Stimulated activated naive CD8-positive, alpha-beta T cell treated with anti-CD3 and anti-CD28 coated beads, Interleukin-15, amount 100 ng/mL, for 72 hours (primary cell): ENCODE measurements around the gene CALD1.

ENCODE experiments used
- ATAC-seq: fragments of 150-1000 bp; cut with Tn5 transposase; 2 replicates; pipeline ENCODE4 v1.10.0; 2021; ENCODE audit warnings: mild to moderate bottlenecking, moderate library complexity
- DNase-seq, 2 donors: peaks; one replicate each; pipeline ENCODE4 v3.0.0; 2021 to 2022
- H3K27ac Mint-ChIP-seq, 2 donors: one replicate each; pipeline ENCODE4 v1.8.0; 2022; ENCODE audit warnings: mild to moderate bottlenecking in 2 of 2, mixed read lengths in 2 of 2, moderate library complexity in 2 of 2
- H3K27me3 Mint-ChIP-seq: one replicate; pipeline ENCODE4 v1.8.0; 2022; ENCODE audit warnings: mixed read lengths
- H3K4me1 Mint-ChIP-seq: one replicate; pipeline ENCODE4 v1.8.0; 2022; ENCODE audit warnings: mild to moderate bottlenecking, mixed read lengths
- H3K4me3 Mint-ChIP-seq, 2 donors: one replicate each; pipeline ENCODE4 v1.8.0; 2022; ENCODE audit warnings: mild to moderate bottlenecking in 2 of 2, mixed read lengths in 2 of 2, moderate library complexity in 1 of 2
- H3K9me3 Mint-ChIP-seq, 2 donors: one replicate each; pipeline ENCODE4 v1.8.0; 2022; ENCODE audit warnings: mixed read lengths in 2 of 2

Gene CALD1

DNA sequence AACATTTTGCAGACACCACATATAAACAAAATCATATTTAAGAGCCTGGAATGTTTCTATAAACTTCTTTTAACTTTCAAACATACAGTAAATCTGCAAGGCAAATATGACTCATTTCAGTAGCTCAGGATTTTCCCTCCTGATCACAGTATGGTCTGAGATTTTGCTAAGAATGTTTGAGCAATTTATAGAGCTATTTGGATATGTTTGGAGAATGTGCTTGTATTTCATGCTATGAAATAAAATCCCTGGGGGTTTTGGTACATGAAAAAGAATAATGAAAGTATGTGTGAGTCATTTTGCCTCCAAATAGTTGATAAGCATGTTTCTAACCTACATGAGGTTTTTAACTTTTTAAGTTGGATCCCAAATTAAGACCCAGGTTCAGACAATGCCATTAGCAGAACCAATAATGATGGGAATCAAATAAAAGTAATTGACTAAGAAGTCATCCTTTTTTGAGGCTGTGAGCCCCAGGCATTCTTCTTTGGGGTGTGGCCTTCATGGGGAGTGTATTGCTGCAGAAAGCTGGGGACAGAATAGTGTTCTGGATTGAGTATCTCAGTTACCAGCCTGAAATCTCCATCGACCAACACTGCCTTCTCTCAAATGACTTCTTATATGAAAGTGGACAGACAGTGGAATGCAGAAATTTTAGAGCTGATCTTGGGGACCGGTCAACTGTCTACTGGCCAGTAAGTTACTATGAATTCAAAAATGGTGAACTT lies 140.8 kb downstream of the CALD1 start:
- Mint-ChIP-seq H3K27ac (no peak overlapping the region), H3K27me3 (no peaks in the 10 kb centered on the region), H3K4me3 (no peak overlapping the region), H3K4me1 (peaks cover 19% of the 10 kb centered on the region), H3K9me3 (peaks cover 3 to 7% of the 10 kb centered on the region in 2 donors)
- DNase-seq (peak in 1 of 2 donors; percentile 4), ATAC-seq (peak; percentile 88)

DNA sequence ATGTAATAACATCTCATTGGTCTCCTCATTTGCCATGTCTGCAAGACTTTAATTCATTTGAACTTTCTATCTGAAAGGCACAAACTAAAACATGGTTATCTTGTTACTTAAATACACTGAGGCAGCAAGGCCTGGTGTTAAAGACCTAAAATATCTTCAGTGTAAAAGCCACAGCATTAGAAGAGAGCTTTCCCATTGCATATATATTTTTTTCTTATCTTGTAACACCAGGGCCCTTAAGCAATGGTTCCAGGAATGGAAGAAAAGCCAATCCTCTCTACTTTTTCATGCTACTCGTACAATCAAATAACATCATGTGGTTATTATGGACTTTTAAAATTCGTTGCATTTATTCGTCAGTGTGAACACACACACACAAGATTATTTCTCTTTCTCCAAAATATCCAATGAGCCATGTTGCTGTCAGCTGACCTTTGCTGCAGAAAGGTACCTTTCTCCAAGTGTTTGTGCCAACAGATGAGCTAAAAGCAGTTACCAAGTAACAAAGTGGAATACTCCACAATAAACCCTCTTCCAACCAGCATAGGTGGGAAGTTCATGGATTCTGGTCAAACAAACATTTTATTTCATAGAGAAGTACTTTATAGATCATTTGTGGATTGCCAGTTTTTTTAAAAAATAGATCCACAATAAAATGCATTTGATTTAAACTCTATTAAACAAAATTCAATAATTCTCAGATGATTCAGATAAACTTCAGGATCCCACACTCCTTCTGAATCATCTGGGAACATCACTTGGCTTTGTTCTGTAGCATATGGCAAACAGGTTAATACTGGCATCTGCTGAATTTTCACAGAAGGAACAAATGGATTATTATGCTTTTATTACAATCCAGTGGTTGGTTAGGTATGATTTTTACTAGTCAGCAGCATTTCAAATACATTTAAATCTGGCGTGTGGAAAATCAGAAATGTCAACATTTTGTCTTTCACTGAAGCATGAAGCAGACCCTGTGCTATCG lies 143.6 kb downstream of the CALD1 start:
- no peaks in the 10 kb centered on the region for H3K27me3 Mint-ChIP-seq
- no peak overlapping the region for H3K4me3 Mint-ChIP-seq
- ATAC-seq (no peak), DNase-seq (no peak)
- peaks cover 19% of the 10 kb centered on the region for H3K4me1 Mint-ChIP-seq
- H3K9me3 Mint-ChIP-seq = peaks cover 7 to 13% of the 10 kb centered on the region in 2 donors
- no peak overlapping the region for H3K27ac Mint-ChIP-seq

DNA sequence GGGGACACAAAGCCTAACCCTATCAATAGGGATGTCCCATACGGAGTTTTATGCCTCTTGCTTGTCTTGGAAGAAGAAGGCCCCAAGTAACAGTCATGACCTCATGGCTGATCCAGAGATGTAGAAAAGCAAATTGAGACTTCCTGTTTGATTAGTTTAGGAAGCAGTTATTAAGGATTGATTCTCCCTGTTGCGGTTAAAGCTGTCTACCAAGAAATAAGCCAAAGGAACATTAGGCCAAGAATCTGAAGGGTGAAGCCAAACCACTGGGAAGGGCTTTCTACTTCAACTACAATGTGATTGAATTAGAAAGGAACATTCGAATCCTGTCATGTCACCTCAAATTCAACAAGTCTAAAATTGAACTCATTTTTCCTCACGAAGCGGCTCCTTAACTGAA lies 146.3 kb downstream of the CALD1 start:
- Mint-ChIP-seq H3K4me1 (peaks cover under 1% of the 10 kb centered on the region), H3K9me3 (peaks cover 7 to 13% of the 10 kb centered on the region in 2 donors), H3K4me3 (no peak overlapping the region), H3K27ac (no peak overlapping the region), H3K27me3 (no peaks in the 10 kb centered on the region)
- ATAC-seq (no peak), DNase-seq (no peak)

DNA sequence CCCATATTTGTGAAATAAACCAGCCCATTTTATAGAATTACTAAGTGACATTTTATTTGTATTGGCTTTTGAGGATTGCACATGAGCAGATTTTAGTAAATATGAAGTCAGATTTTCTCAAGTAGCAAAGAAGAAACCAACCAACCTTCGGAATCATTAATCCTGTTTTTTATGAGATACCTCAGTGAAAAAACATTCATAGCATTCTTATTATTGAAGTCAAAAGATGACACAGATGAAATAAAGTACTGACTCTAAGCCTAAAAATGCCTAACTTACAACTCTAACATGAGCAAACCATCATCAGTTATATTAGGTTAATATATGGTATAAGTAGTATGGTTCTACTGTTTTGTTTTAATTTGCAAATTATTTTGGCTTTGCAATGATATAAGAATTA lies 147.0 kb downstream of the CALD1 start:
- no peak for DNase-seq
- no peaks in the 10 kb centered on the region for H3K4me1 Mint-ChIP-seq
- H3K4me3 Mint-ChIP-seq = no peak overlapping the region
- no peak overlapping the region for H3K27ac Mint-ChIP-seq
- H3K27me3 Mint-ChIP-seq = no peaks in the 10 kb centered on the region
- peaks cover 7 to 13% of the 10 kb centered on the region in 2 donors for H3K9me3 Mint-ChIP-seq
- no peak for ATAC-seq

DNA sequence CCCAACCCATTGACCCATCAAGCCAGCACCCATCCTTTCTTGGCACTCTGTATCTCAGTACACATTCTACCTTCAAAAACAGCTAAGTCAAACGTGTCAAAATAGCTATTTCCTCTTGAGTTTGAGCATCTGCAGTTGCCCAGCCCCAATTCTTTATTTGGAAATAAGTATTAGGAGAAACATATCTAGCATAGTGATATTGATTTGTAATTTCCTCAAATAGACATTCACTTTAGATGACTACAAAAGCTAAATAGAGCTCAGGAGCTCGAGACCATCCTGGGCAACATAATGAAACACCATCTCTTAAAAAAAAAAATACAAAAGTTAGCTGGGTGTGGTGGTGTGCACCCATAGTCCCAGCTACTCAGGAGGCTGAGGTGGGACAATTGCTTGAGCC lies 147.6 kb downstream of the CALD1 start:
- DNase-seq = no peak
- H3K27ac Mint-ChIP-seq = no peak overlapping the region

DNA sequence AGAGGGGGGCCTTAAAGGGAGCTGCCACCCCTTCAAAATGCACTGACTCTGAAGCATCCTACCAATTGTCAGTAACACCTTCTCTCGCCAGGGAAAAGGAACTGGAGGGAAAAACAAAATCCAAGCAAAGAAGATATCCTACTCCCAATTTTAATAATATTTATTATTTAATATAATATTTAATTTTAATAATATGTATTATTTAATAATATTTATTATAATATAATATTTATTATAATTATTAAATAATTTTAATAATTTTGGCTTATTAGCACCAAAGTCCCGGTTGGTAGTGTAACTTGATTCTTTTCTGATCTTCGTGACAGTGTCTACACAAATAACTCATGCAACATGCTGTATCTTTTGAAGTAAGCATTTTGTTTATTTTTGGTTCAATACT lies 148.3 kb downstream of the CALD1 start:
- H3K9me3 Mint-ChIP-seq = peaks cover 13 to 20% of the 10 kb centered on the region in 2 donors
- no peaks in the 10 kb centered on the region for H3K27me3 Mint-ChIP-seq
- ATAC-seq = no peak
- no peak overlapping the region for H3K4me3 Mint-ChIP-seq
- DNase-seq = no peak
- H3K27ac Mint-ChIP-seq = no peak overlapping the region
- H3K4me1 Mint-ChIP-seq = peaks cover under 1% of the 10 kb centered on the region

More for the DNA sequence above, 147.6 kb downstream of the CALD1 start:
- Mint-ChIP-seq H3K4me3 (no peak overlapping the region), H3K9me3 (peaks cover 12 to 17% of the 10 kb centered on the region in 2 donors), H3K4me1 (no peaks in the 10 kb centered on the region), H3K27me3 (no peaks in the 10 kb centered on the region)
- no peak for ATAC-seq

DNA sequence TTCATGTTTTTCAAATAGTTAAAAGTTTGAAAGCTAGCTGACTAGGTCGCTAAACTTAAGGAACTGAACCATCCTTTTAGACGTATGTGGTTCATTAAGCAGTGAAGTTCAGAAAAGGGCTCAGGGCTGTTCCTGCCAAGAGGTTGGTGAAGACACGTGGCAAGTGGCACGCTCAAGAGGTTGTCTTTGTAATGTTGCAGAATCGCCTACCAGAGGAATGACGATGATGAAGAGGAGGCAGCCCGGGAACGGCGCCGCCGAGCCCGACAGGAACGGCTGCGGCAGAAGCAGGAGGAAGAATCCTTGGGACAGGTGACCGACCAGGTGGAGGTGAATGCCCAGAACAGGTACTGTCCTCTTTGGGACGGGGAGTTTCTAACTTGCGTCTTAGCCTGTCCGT lies 149.1 kb downstream of the CALD1 start:
- no peak overlapping the region for H3K4me3 Mint-ChIP-seq
- peaks cover 9% of the 10 kb centered on the region for H3K4me1 Mint-ChIP-seq
- H3K27ac Mint-ChIP-seq = no peak overlapping the region
- DNase-seq (no peak), ATAC-seq (no peak)
- no peaks in the 10 kb centered on the region for H3K27me3 Mint-ChIP-seq
- H3K9me3 Mint-ChIP-seq = peaks cover 13 to 20% of the 10 kb centered on the region in 2 donors

DNA sequence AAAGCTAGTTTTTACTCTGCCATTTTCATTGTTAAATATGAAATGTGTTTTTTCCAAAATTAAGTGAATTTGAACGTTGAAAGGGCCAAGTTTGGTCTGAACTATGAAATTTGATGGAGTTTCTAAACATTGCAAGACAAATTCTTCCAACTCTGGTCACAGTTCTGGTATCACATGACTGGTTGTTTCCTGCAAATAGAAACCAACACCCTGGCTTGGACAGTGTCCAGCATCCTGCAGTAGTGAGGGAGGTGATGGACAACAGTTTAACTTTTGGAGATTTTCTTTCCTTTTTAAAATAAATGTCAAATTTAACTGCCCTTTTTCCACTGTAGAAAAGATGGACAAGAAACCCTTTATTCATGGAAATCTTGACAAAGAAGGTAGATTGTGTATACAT lies 152.1 kb downstream of the CALD1 start:
- Mint-ChIP-seq H3K4me3 (no peak overlapping the region), H3K9me3 (peaks cover 5 to 7% of the 10 kb centered on the region in 2 donors), H3K4me1 (peaks cover 12% of the 10 kb centered on the region), H3K27me3 (no peaks in the 10 kb centered on the region), H3K27ac (peak overlapping the region in 1 of 2 donors; percentile 16)
- ATAC-seq = no peak
- no peak for DNase-seq

DNA sequence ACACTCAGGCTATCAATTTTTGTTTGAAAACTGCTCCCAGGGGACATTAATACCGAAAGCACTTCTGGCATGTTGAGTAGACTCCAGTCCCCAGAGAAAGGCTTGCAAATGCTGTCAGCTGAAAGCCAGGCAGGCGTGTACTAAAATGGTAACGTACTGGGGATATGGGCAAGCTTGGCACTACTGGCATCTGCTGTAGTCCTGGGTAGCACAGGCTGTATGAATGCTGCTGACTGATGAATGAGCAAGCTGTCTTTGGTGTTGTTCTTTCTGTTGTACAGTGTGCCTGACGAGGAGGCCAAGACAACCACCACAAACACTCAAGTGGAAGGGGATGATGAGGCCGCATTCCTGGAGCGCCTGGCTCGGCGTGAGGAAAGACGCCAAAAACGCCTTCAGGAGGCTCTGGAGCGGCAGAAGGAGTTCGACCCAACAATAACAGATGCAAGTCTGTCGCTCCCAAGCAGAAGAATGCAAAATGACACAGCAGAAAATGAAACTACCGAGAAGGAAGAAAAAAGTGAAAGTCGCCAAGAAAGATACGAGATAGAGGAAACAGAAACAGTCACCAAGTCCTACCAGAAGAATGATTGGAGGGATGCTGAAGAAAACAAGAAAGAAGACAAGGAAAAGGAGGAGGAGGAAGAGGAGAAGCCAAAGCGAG lies 153.4 kb downstream of the CALD1 start:
- DNase-seq = no peak
- no peak for ATAC-seq
- Mint-ChIP-seq H3K4me3 (peak overlapping the region; percentile 11 to 27), H3K27ac (peak overlapping the region; percentile 0 to 1), H3K4me1 (peaks cover 12% of the 10 kb centered on the region), H3K27me3 (no peaks in the 10 kb centered on the region), H3K9me3 (peaks cover 5 to 7% of the 10 kb centered on the region in 2 donors)

DNA sequence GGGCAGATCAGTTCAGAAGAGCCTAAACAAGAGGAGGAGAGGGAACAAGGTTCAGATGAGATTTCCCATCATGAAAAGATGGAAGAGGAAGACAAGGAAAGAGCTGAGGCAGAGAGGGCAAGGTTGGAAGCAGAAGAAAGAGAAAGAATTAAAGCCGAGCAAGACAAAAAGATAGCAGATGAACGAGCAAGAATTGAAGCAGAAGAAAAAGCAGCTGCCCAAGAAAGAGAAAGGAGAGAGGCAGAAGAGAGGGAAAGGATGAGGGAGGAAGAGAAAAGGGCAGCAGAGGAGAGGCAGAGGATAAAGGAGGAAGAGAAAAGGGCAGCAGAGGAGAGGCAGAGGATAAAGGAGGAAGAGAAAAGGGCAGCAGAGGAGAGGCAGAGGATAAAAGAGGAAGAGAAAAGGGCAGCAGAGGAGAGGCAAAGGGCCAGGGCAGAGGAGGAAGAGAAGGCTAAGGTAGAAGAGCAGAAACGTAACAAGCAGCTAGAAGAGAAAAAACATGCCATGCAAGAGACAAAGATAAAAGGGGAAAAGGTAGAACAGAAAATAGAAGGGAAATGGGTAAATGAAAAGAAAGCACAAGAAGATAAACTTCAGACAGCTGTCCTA lies 154.1 kb downstream of the CALD1 start:
- Mint-ChIP-seq H3K27me3 (no peaks in the 10 kb centered on the region), H3K27ac (peak overlapping the region in 1 of 2 donors; percentile 29), H3K4me1 (peaks cover 12% of the 10 kb centered on the region), H3K4me3 (peak overlapping the region; percentile 11 to 27), H3K9me3 (peaks cover 5 to 7% of the 10 kb centered on the region in 2 donors)
- ATAC-seq = no peak
- DNase-seq = no peak

DNA sequence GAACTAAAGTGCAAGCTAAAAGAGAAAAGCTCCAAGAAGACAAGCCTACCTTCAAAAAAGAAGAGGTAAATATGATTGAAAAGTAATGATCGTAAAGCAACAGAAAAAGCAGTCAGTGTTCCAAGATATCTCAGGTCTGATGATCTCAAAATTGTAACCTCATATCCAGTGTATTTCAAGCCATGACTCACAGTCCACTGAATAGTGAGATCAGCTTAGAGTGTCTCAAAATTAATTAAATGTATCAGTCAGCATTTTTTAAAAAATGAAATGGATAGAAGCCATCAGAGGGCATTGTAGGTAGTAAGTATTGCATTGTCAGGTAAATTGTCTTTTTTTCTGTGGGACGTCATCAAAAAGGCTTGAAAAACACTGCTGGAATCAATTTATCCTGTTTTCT lies 156.3 kb downstream of the CALD1 start:
- Mint-ChIP-seq H3K4me1 (peaks cover 12% of the 10 kb centered on the region), H3K27me3 (no peaks in the 10 kb centered on the region), H3K4me3 (no peak overlapping the region), H3K9me3 (peaks cover 5 to 7% of the 10 kb centered on the region in 2 donors), H3K27ac (no peak overlapping the region)
- no peak for DNase-seq
- no peak for ATAC-seq

DNA sequence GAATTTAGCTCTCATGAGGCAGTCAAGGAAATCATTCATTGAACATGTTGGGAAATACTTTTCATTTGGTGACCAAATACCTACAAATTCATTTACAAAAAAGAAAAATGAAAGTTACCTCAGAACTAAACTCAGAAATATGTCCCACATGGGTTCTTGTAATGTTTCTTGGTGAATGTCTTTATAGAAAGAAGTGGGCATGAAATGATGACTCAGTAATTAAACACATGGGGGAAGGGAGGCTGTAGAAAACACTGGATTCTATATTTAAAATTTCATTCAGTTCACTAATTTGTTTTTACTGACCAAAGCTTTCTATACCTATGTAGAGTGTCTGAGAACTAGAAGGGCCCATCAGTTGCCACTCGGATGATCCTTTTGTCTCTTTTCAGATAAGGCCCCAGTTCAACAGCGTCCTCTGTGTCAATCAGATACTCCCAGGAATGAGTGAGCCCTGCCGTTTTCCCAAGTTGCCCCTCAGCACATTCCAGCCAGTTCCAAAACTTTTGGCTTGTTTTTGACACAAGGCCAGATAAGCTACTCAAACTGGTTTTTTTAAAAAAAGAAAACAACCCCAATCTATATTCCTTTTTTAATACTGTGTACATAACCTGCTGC lies 157.6 kb downstream of the CALD1 start:
- H3K27ac Mint-ChIP-seq = no peak overlapping the region
- H3K4me3 Mint-ChIP-seq = no peak overlapping the region
- peaks cover 12% of the 10 kb centered on the region for H3K4me1 Mint-ChIP-seq
- no peak for DNase-seq
- no peak for ATAC-seq
- H3K9me3 Mint-ChIP-seq = peaks cover 1 to 4% of the 10 kb centered on the region in 2 donors
- H3K27me3 Mint-ChIP-seq = no peaks in the 10 kb centered on the region

DNA sequence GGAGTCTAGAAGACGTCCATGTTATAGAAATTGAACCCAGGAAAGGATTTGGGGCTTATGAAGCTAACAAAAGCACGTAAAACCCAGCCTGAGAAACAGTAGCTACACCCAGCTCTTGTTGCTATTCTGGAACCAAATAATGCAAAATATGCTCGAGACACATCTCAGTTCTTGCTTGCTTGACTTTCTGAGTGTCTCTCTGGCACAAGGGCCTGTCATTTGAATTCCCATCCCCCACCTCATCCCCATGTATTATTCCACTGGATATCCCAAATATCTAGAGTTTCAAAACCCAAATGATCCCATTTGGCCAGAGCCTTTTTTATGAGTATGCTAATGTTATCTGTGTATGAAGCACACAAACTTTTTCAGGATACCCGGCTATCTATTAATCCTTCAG lies 158.7 kb downstream of the CALD1 start:
- Mint-ChIP-seq H3K27me3 (no peaks in the 10 kb centered on the region), H3K4me1 (peaks cover 7% of the 10 kb centered on the region), H3K4me3 (no peak overlapping the region), H3K9me3 (no peaks in the 10 kb centered on the region), H3K27ac (no peak overlapping the region)
- DNase-seq = no peak
- no peak for ATAC-seq

DNA sequence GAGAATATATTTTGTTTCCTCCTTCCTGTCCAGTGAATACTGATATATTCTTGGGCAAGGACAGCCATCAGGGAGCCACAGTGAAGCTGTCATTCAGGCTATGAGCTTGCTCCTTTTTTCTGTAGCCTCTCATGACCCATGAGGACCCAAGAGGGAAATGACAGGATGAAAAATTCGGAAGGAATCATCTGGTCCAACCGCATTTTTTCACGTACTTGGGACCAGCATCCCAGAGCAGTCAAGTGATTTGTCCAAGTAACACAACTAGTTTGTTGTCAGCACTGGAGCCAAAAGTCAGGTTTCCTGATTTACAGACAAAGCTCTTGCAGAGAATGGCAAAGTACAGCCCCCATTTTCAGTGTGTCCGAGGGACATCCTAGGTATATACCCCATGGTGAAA lies 159.7 kb downstream of the CALD1 start:
- Mint-ChIP-seq H3K4me3 (no peak overlapping the region), H3K27ac (no peak overlapping the region)
- no peak for ATAC-seq

DNA sequence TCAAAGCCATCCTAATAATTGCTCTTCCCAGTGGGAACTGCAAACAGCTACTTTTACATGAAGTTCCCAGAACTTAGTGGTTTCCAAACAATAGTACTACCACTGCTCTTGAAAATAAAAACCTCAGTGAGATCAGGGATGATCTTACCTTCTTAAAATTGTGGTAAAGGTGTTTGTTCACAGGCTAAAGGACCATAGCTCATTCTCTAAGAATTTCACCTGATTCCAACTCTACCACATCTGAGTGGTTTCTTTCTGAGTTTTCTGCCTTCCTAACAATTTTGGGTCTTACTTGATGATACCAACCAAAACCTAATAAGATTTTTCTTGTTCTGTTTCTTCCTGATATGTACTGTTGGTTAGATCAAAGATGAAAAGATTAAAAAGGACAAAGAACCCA lies 161.3 kb downstream of the CALD1 start:
- DNase-seq = no peak
- Mint-ChIP-seq H3K27me3 (no peaks in the 10 kb centered on the region), H3K9me3 (no peaks in the 10 kb centered on the region), H3K4me1 (peaks cover 2% of the 10 kb centered on the region), H3K27ac (peak overlapping the region in 1 of 2 donors; percentile 42), H3K4me3 (no peak overlapping the region)
- ATAC-seq = no peak

More for the DNA sequence above, 159.7 kb downstream of the CALD1 start:
- H3K4me1 Mint-ChIP-seq = no peaks in the 10 kb centered on the region
- no peaks in the 10 kb centered on the region for H3K9me3 Mint-ChIP-seq
- no peak for DNase-seq
- H3K27me3 Mint-ChIP-seq = no peaks in the 10 kb centered on the region
